IMR-90 (cell line): ENCODE measurements around the gene DEGS2. TPM values are rescaled to one million over a fixed set of nuclear protein-coding genes. Genes with fewer than 3 reads are reported as not detected.

Experiments
- ATAC-seq: fragments of 200-7000 bp; cut with Tn5 transposase; 2 replicates; pipeline ENCODE4 v1.9.1; 2020; ENCODE audit warnings: low read depth, mild to moderate bottlenecking, moderate library complexity
- BruUV-seq: library from RNA; stranded (reverse); fragments of 400-500 nt; replicated peaks from 2 replicates; lab custom pipeline; 2021; lab: Mats Ljungman, UMichigan
- CTCF ChIA-PET: fragments of 300-600 bp; formaldehyde crosslinking; extraction: SDS; loops from one replicate; lab custom pipeline; 2021; ENCODE audit warnings: antibody characterized with exemption; lab: Yijun Ruan, JAX
- POLR2A ChIA-PET: fragments of 300-600 bp; sonication (Branson Sonifier 250); formaldehyde crosslinking; loops from one replicate; lab custom pipeline; 2022; ENCODE audit warnings: antibody characterized with exemption; ENCODE audit not compliant: unreplicated experiment; lab: Charles Lee
- DNase-seq: peaks from one replicate; pipeline ENCODE4 v3.0.0; 2013
- H2AFZ ChIP-seq: replicated peaks from 2 replicates; pipeline ENCODE3; 2013; ENCODE audit warnings: low read length, mild to moderate bottlenecking; ENCODE audit not compliant: poor library complexity
- H2AK5ac ChIP-seq: 2 replicates; pipeline ENCODE4 v1.6.1; 2013; ENCODE audit warnings: low read depth, low read length, inconsistent platforms
- H2AK9ac ChIP-seq: replicated peaks from 2 replicates; pipeline ENCODE3; 2013; ENCODE audit warnings: mild to moderate bottlenecking, low read depth, low read length, moderate library complexity; ENCODE audit not compliant: poor library complexity
- H2BK120ac ChIP-seq: 2 replicates; pipeline ENCODE4 v1.6.1; 2013; ENCODE audit warnings: low read depth, low read length, inconsistent platforms
- H2BK15ac ChIP-seq: 3 replicates; pipeline ENCODE4 v1.6.1; 2013; ENCODE audit warnings: low read depth, low read length, inconsistent platforms
- H2BK20ac ChIP-seq: 2 replicates; pipeline ENCODE4 v1.6.1; 2013; ENCODE audit warnings: low read depth, mild to moderate bottlenecking, inconsistent platforms, low read length, moderate library complexity
- H2BK5ac ChIP-seq: 2 replicates; pipeline ENCODE4 v1.6.1; 2013; ENCODE audit warnings: mild to moderate bottlenecking, low read depth, low read length, inconsistent platforms; ENCODE audit not compliant: poor library complexity, severe bottlenecking
- H3K14ac ChIP-seq: replicated peaks from 2 replicates; pipeline ENCODE4 v1.6.1; 2013; ENCODE audit warnings: low read depth, low read length, inconsistent platforms
- H3K18ac ChIP-seq: 2 replicates; pipeline ENCODE4 v1.6.1; 2013; ENCODE audit warnings: low read depth, low read length, control low read depth
- H3K23ac ChIP-seq: 2 replicates; pipeline ENCODE4 v1.6.1; 2013; ENCODE audit warnings: low read depth, low read length, inconsistent platforms
- H3K27ac ChIP-seq: 2 replicates; pipeline ENCODE4 v1.5.1; 2013; ENCODE audit warnings: mild to moderate bottlenecking, control low read depth, low read length; ENCODE audit not compliant: insufficient read depth
- H3K27me3 ChIP-seq: 2 replicates; pipeline ENCODE4 v1.6.1; 2013; ENCODE audit warnings: low read length; ENCODE audit not compliant: control insufficient read depth, insufficient read depth
- H3K36me3 ChIP-seq: 2 replicates; pipeline ENCODE4 v1.6.1; 2013; ENCODE audit warnings: low read length, mixed read lengths; ENCODE audit not compliant: control insufficient read depth, insufficient read depth
- H3K4ac ChIP-seq: 2 replicates; pipeline ENCODE4 v1.6.1; 2013; ENCODE audit warnings: low read depth, low read length, inconsistent platforms
- H3K4me1 ChIP-seq: 2 replicates; pipeline ENCODE4 v1.6.1; 2013; ENCODE audit warnings: low read length, mixed read lengths; ENCODE audit not compliant: control insufficient read depth, insufficient read depth
- H3K4me2 ChIP-seq: 2 replicates; pipeline ENCODE4 v1.6.1; 2013; ENCODE audit warnings: low read depth, mild to moderate bottlenecking, control low read depth, low read length, moderate library complexity
- H3K4me3 ChIP-seq: 2 replicates; pipeline ENCODE4 v1.5.1; 2013; ENCODE audit warnings: low read depth, mild to moderate bottlenecking, control low read depth, low read length, moderate library complexity; ENCODE audit not compliant: insufficient read depth
- H3K56ac ChIP-seq: 2 replicates; pipeline ENCODE4 v1.6.1; 2013; ENCODE audit warnings: low read length, inconsistent platforms; ENCODE audit not compliant: insufficient read depth; ENCODE audit errors: extremely low read depth
- H3K79me1 ChIP-seq, 2 experiments: 2 replicates each; pipeline ENCODE4 v1.6.1; 2013; ENCODE audit warnings: low read length in 2 of 2, inconsistent platforms in 1 of 2, low read depth in 1 of 2
- H3K9ac ChIP-seq: 2 replicates; pipeline ENCODE4 v1.6.1; 2013; ENCODE audit warnings: low read depth, low read length, control low read depth
- H3K9me1 ChIP-seq: 2 replicates; pipeline ENCODE4 v1.6.1; 2013; ENCODE audit warnings: low read length, inconsistent platforms; ENCODE audit not compliant: insufficient read depth
- H3K9me3 ChIP-seq: 2 replicates; pipeline ENCODE4 v1.6.1; 2013; ENCODE audit warnings: low read length; ENCODE audit not compliant: control insufficient read depth, insufficient read depth
- H4K20me1 ChIP-seq: 2 replicates; pipeline ENCODE4 v1.6.1; 2013; ENCODE audit warnings: low read length, inconsistent platforms; ENCODE audit not compliant: insufficient read depth
- H4K5ac ChIP-seq: 2 replicates; pipeline ENCODE4 v1.6.1; 2013; ENCODE audit warnings: mild to moderate bottlenecking, low read depth, low read length, control low read depth
- H4K8ac ChIP-seq, 2 experiments: 2 replicates each; pipeline ENCODE4 v1.6.1; 2013; ENCODE audit warnings: low read depth in 2 of 2, low read length in 2 of 2, control low read depth in 1 of 2, inconsistent platforms in 1 of 2
- H4K91ac ChIP-seq: 2 replicates; pipeline ENCODE4 v1.6.1; 2013; ENCODE audit warnings: low read depth, low read length, inconsistent platforms; ENCODE audit not compliant: insufficient read depth
- BHLHE40 ChIP-seq: fragments of 150-350 bp; IDR thresholded peaks from 2 replicates; pipeline ENCODE4 v1.6.1; 2016; ENCODE audit warnings: mild to moderate bottlenecking, low read depth, low read length
- CEBPB ChIP-seq: IDR thresholded peaks from 2 replicates; pipeline ENCODE4 v1.6.1; 2012; ENCODE audit warnings: low read depth, low read length, improper control_type of control experiment
- CHD1 ChIP-seq: IDR thresholded peaks from 2 replicates; pipeline ENCODE4 v1.6.1; 2012; ENCODE audit warnings: low read depth, low read length, improper control_type of control experiment
- CTCF ChIP-seq: conservative IDR thresholded peaks from 2 replicates; pipeline ENCODE4 v1.5.1; 2012; ENCODE audit warnings: mild to moderate bottlenecking, low read depth, low read length, improper control_type of control experiment
- ELK1 ChIP-seq: fragments of 150-350 bp; IDR thresholded peaks from 2 replicates; pipeline ENCODE4 v1.6.1; 2016; ENCODE audit warnings: low read depth, mild to moderate bottlenecking, low read length, moderate library complexity, borderline replicate concordance
- FOS ChIP-seq: fragments of 150-350 bp; IDR thresholded peaks from 2 replicates; pipeline ENCODE4 v1.6.1; 2016; ENCODE audit warnings: low read depth, low read length
- MAFK ChIP-seq: IDR thresholded peaks from 2 replicates; pipeline ENCODE4 v1.6.1; 2012; ENCODE audit warnings: low read depth, low read length, improper control_type of control experiment
- MAZ ChIP-seq: IDR thresholded peaks from 2 replicates; pipeline ENCODE4 v1.6.1; 2012; ENCODE audit warnings: low read depth, mild to moderate bottlenecking, low read length, improper control_type of control experiment, moderate library complexity, borderline replicate concordance
- MXI1 ChIP-seq: IDR thresholded peaks from 2 replicates; pipeline ENCODE4 v1.6.1; 2012; ENCODE audit warnings: low read depth, mild to moderate bottlenecking, low read length, moderate library complexity, borderline replicate concordance
- NFE2L2 ChIP-seq: fragments of 150-350 bp; IDR thresholded peaks from 2 replicates; pipeline ENCODE4 v1.6.1; 2016; ENCODE audit warnings: low read depth, mild to moderate bottlenecking, low read length
- POLR2A ChIP-seq: IDR thresholded peaks from 2 replicates; pipeline ENCODE4 v1.6.1; 2012; ENCODE audit warnings: mild to moderate bottlenecking, low read depth, low read length
- RAD21 ChIP-seq: IDR thresholded peaks from 2 replicates; pipeline ENCODE4 v1.6.1; 2012; ENCODE audit warnings: low read length, improper control_type of control experiment
- RCOR1 ChIP-seq: IDR thresholded peaks from 2 replicates; pipeline ENCODE4 v1.6.1; 2012; ENCODE audit warnings: mild to moderate bottlenecking, low read length, improper control_type of control experiment; ENCODE audit not compliant: insufficient replicate concordance
- RFX5 ChIP-seq: IDR thresholded peaks from 2 replicates; pipeline ENCODE4 v1.8.0; 2012; ENCODE audit warnings: low read depth, mild to moderate bottlenecking, low read length, moderate library complexity
- SMC3 ChIP-seq: fragments of 150-350 bp; IDR thresholded peaks from 2 replicates; pipeline ENCODE4 v1.6.1; 2016; ENCODE audit warnings: low read depth, mild to moderate bottlenecking, antibody characterized with exemption, low read length, moderate library complexity
- USF2 ChIP-seq: fragments of 150-350 bp; IDR thresholded peaks from 2 replicates; pipeline ENCODE4 v1.6.1; 2017; ENCODE audit warnings: mild to moderate bottlenecking, antibody characterized with exemption, low read length, low read depth
- WGBS, 2 experiments: methylation state at CpG; one replicate each; pipeline versions ENCODE4 v1.1.5 to v1.1.7; 2013; ENCODE audit warnings: missing lambda C conversion rate in 2 of 2; ENCODE audit not compliant: insufficient read length in 1 of 2; ENCODE audit errors: extremely low coverage in 2 of 2; 5-methylcytosine and 5-hydroxymethylcytosine counted together
- dilution Hi-C: fragments of 300-500 bp; cut with HindIII; formaldehyde crosslinking; loops from one replicate; pipeline ENCODE4 v1.14.3; 2018; ENCODE audit warnings: low sequenced_read_pairs; ENCODE audit not compliant: unreplicated experiment
- in situ Hi-C: fragments of 300-500 bp; cut with MboI; formaldehyde crosslinking; loops from 3 replicates; pipeline ENCODE4 v1.14.3; 2019; ENCODE audit warnings: low sequenced_read_pairs, inconsistent platforms, mixed read lengths
- intact Hi-C: fragments of 100-400 bp; cut with micrococcal nuclease; formaldehyde crosslinking; loops from 2 replicates; pipeline ENCODE4 v1.10.0; 2022
- polyA plus RNA-seq, 3 experiments: library from polyadenylated mRNA; depleted of rRNA; stranded (reverse); fragments of >200 nt; gene quantifications; 2 replicates each; pipeline ENCODE4 v1.2.3, GENCODE V29; 2012; ENCODE audit warnings: low replicate concordance in 1 of 3
- total RNA-seq: library from RNA; depleted of rRNA; stranded (reverse); fragments of >200 nt; gene quantifications from 2 replicates; pipeline ENCODE4 v1.2.3, GENCODE V29; 2012

Gene DEGS2
- total and polyA plus RNA-seq, 2 of the 4 experiments (the other 2 are of a cell fraction), result not detected

DNA sequence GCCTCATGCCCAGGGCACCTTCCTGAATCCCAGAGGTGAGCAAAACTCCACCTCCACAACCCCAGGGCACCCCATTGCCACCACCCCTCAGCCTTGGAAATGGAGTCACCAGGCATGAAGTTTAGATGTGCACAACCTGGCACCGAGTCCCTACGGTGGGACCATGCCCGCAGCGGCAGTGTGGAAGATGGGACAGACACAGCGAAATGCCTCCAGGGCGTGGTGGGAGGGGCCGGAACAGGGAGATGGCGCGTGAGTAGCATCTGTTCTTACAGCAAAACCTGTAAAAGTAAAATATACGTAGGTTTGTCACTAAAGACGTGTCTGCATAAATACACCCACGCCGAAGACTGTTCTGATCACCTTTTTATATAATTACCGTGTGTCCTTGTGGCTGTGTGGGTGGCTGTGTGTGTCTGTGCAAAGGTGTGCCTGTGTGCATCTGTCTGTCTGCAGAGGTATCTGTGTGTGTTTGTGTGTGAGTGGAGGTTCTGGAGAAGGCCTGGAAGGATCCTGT is 17.4 kb upstream of the DEGS2 start:
- TF ChIP-seq MAFK (no peak), RAD21 (no peak), NFE2L2 (no peak), RCOR1 (no peak), POLR2A (no peak), ELK1 (no peak), SMC3 (no peak), MAZ (no peak), BHLHE40 (no peak), RFX5 (no peak), MXI1 (no peak), CTCF (no peak), CHD1 (no peak), USF2 (no peak), CEBPB (no peak), FOS (no peak)
- Histone ChIP-seq H4K20me1 (no peaks in the 10 kb centered on the region; the same call in 1 of the 2 replicates), H3K4me3 (no peak overlapping the region), H3K36me3 (no peaks in the 10 kb centered on the region), H2BK20ac (no peak overlapping the region), H3K79me1 (no peaks in the 10 kb centered on the region), H3K9ac (no peak overlapping the region), H3K27me3 (peaks cover 29% of the 10 kb centered on the region), H2BK120ac (no peak overlapping the region), H3K9me3 (no peaks in the 10 kb centered on the region), H4K8ac (no peak overlapping the region), H3K4me2 (no peak overlapping the region), H2BK15ac (no peak overlapping the region), H2AK5ac (no peak overlapping the region), H2AK9ac (peak overlapping the region; percentile 55), H3K18ac (no peak overlapping the region), H3K56ac (no peak overlapping the region), H3K4ac (no peak overlapping the region), H2BK5ac (no peak overlapping the region), H4K91ac (no peak overlapping the region), H3K9me1 (no peaks in the 10 kb centered on the region), H3K23ac (no peak overlapping the region), H2AFZ (no peak overlapping the region), H3K14ac (no peak overlapping the region), H4K5ac (no peak overlapping the region), H3K27ac (no peak overlapping the region), H3K4me1 (no peaks in the 10 kb centered on the region)
- ATAC-seq (no peak), DNase-seq (no peak)
- intact Hi-C loops (no loop called here), dilution Hi-C loops (no loop called here), in situ Hi-C loops (no loop called here)
- ChIA-PET POLR2A (no interaction called here), CTCF (interaction anchor here (1.0 kb wide), 1 partner anchor 16 kb away, joined by 3 read pairs; no protein-coding TSS in a partner anchor)
- WGBS, 2 experiments, result 100% methylated on average over 4 of the region's 14 CpGs; no CpG with 5 or more reads in 1 of the 2 experiments
- BruUV-seq, result no TSS peak
